Fibroblast of skin of back (primary cell): Measurements from ENCODE around the gene ATR.
"Not testable (repeated sequence)": the region's sequence is repeated elsewhere in the genome, so short reads cannot be mapped to it uniquely, and the experiment has no call there.

ENCODE experiments used
- DNase-seq: peaks from one replicate; pipeline ENCODE4 v3.0.0-alpha.2; 2013

ATR gene

DNA sequence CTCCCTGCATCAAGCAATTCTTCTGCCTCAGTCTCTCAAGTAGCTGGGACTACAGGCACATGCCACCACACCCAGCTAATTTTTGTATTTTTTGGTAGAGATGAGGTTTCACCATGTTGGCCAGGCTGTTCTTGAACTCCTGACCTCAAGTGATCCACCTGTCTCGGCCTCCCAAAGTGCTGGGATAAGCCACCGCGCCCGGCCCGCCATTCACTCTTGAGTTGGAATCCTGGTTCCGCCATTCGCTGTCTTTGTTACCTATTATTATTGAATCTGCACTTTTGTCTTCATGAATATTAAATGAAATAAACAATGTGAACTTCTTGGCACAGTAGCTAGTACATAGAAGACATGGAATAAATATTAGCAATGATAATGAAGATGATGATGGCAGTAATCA is 13.7 kb upstream of the ATR start:
- DNase-seq = not testable (repeated sequence)

- DNase-seq = no peak
Observed at GRCh38 chr3:142588703-142589102, 10.2 kb upstream of the ATR start.

DNA sequence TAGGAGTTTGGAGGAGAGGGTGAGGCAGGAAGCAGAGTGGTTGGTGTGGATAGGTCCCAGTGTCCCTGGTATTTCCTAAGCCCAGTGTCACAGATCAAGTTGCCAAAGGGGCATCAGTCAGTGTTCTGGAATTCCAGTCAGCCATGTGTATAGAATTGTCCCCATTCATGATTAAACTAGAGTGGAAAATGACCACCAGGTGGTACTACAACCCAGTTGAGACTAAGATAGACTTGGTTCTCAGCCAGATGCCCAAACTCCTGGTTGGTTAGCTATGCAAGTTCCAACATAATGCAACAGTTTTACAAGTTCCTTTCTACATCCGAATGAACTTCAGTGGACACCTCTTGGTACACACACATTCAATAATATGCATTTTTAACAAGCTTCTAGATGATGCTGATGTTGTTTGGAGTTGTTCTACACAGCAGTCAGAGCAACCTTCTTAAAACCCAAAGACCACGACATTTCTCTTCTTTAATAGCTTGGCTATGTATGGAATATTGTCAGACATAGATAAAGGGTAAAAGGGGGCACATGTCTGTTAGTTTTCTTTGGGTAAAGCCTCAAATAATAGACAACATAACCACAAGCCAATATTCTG is 8.4 kb upstream of the ATR start:
- peak; percentile 87 for DNase-seq

- not testable (repeated sequence) for DNase-seq
Observed at GRCh38 chr3:142581070-142581469, 2.5 kb upstream of the ATR start.

DNA sequence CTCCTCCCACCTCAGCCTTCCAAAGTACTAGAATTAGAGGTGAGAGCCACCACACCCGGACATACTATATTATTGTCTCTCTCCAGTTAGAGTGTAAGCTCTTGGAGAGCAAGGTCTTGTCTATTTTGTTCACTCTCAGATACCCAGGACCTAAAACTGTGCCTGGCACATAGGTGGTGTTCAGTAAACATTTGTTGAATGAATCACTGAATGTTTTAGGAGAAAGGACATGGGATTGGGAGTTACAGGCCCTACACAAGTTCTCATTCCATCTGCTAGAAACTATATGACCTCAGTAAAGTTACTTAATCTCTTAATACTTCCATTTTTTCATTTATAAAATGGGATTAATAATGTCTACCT is 1.5 kb upstream of the ATR start:
- DNase-seq = no peak

DNA sequence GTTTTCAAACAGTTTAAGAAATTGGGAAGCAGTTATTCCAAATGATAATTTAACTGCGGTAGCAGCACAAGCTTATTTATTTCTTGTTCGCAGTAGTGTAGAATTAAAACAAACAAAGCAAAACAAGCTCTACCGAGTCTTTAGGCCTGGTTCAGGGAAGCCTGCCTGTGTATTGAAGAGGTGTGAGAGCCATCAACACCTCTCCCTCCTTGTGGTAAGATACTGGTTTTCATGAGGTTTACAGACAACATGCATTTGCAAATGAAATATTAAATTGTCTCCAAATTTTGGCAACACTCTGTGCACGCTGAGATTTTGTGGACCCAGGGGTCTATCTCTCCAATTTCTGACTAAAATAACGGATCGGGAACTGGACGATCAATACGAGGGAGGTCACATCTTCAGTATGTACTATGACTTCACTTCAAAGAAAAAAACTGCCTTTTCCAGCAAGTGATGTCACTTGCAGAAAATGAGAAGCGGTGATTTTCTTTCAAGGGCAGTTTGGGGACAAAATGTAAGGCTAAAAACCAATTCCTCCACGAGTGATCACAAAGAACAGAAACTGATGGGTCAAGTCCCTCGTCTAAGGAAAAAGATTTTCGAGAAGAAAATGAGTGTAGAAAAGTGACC is 721 bp downstream of the ATR start:
- peak; percentile 28 for DNase-seq

- no peak for DNase-seq
Observed at GRCh38 chr3:142576792-142577191, 1.7 kb downstream of the ATR start.

- no peak for DNase-seq
Observed at GRCh38 chr3:142574665-142575064, 3.9 kb downstream of the ATR start.

DNA sequence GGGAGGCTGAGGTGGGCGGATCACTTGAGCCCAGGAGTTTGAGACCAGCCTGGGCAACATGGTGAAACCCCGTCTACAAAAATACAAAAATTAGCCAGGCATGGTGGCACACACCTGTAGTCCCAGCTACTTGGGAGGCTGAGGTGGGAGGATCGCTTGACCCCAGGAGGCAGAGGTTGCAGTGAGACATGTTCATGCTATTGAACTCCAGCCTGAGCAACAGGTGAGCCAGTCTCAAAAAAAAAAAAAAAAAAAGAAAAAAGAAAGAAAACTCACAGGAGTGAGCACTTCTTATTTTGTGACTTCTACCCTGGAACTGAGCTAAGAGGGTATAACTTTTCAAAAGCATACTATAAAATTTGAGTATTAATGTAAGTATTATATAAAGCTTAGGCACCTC is 4.3 kb downstream of the ATR start:
- DNase-seq = not testable (repeated sequence)

- DNase-seq = peak; percentile 43
Observed at GRCh38 chr3:142569422-142569821, 9.1 kb downstream of the ATR start.

GRCh38 chr3:142568393-142569017 is 10.0 kb downstream of the ATR start:
- DNase-seq = no peak

GRCh38 chr3:142566096-142566495 is 12.4 kb downstream of the ATR start:
- no peak for DNase-seq

GRCh38 chr3:142563496-142563997 is 15.0 kb downstream of the ATR start:
- no peak for DNase-seq

DNA sequence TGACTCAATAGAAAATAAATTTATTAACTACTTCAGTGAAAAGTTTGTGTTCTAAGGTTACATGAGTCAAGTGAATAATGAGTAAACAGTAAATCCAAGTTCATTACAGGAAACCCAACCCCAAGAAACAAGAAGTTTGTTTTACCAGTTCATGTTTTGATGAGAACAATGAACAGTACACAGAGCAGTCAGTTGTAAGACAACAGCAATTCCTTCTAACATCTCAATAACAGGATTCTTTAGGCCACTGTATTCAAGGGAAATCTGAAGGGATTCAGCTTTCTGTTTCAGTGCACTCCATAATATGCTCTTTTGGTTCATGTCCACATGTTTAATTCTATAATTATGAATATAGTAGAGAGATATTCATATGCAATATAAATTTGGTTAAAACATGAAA is 18.4 kb downstream of the ATR start:
- DNase-seq = no peak

GRCh38 chr3:142553741-142554140 is 24.8 kb downstream of the ATR start:
- DNase-seq = no peak

GRCh38 chr3:142552579-142552978 is 26.0 kb downstream of the ATR start:
- not testable (repeated sequence) for DNase-seq

GRCh38 chr3:142549986-142550385 is 28.5 kb downstream of the ATR start:
- DNase-seq = no peak

DNA sequence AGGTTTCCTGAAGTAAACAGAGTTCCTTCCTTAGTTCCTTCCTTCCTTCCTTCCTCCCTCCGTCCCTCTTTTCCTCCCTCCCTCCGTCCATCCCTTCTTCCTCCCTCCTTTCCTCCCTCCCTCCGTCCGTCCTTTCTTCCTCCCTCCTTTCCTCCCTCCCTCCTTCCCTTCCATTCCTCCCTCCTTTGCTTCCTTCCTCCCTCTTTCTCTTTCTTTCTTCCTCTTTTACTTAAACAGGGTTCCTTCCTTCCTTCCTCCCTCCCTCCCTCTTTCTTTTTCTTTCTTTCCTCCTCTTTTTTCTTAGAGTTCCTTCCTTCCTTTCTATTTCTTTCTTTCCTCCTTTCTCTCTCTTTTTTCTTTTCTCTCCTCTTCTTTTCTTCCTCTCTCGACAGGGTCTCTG is 35.2 kb downstream of the ATR start:
- no peak for DNase-seq

DNA sequence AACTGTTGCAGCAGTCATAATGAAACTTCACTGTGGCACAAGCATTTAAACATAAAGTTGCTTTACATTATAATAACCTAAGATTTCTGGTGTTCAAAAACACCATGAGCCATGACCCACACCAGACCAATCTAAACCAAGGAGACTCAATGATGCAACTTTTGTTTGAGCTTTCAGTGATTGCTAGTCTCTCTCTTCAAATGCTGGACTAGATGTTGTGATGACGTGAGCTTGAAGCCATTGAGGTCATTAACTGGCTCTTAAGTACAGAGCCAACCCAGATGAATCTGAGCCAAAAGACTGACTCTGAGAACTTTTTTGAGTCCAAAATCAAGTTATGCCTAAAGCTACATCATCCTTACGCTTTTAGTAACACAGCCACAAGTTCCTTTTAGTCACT is 36.5 kb downstream of the ATR start:
- DNase-seq = no peak

DNA sequence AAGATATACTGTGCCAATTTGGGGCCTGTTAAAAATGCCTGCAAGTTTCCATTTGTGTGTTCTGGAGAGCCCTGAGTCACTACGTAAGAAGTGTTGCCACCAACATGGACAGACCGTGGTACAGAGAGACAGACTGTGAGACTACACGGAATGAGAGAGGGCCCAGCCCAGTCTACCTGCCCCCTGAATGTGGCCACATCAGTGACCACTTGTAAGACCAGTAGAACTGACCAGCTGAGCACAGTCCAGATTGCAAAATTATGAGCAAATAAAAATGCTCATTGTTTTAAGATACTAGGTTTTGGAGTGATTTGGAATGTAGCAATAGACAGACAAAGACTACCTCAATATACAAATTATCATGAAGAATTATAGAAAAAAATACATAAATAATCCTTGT is 42.0 kb downstream of the ATR start:
- no peak for DNase-seq

DNA sequence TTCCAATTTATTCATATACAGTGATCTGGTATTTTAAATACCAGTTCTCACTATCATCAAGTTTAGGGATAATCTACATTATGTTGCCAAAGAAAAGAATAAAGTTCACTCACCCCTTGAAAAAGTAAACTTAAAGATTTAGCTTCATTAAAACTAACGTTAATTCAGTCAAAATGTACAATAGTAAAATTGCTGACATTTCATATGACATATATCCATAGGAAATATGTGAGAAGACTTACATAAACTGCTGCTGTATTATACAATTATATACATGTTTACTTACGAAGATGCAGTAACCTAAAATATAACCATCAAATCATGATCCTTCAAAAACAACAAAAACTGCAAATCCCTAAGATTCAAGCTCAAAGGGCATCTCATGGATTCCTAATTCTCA is 44.0 kb downstream of the ATR start:
- DNase-seq = no peak

DNA sequence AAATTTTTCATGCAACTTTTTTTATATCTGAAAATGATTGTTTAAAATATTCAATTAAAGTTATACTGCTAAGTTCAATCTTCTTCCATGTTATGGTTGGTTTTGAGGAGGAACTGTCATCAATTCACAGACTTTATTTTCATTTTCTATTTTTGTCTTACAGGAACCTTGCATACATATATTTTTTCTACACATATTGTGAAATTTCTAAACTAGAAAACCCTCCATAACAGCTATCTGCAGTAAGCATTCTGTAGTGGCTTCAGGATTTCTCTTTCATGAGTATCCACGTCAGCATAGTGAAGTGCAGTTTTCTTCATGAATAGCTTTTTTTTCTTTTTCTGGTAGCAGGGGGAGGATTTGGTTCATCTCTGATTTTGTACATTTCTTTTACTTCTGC is 48.2 kb downstream of the ATR start:
- DNase-seq = no peak

DNA sequence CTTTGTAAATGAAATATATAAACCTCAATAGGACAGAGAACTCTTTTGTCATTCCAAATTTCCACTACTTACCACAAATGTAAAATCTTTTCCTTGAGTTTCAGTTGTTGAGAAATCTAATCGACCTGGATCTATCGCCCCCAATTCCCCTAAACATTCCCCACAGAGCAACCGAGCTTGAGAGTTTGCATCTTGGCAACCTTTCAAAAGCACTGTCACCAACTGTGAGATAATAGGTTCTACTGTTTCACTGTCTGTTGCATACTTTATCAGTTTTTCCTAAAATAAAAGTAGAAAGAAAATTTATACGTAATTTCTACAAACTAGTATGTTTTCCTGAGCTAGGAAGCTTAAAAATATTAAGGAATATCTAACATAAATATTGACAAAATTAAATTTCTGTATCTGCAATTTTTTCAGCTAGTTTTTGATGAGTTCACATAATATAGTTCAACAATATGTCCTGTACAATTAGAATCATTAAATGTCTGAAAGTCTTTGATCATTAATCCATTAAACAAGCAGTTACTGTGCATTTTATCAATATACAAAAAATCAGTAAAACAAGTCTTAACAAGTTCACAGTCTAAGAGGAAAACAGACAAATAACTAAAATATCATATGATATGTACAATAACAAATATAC is 54.5 kb downstream of the ATR start:
- DNase-seq = no peak

- no peak for DNase-seq
Observed at GRCh38 chr3:142509079-142509478, 69.5 kb downstream of the ATR start.
